GM12892 (cell line): Measurements from ENCODE around the gene GPC5.

ENCODE experiments used
- POLR2A ChIP-seq: IDR thresholded peaks from 2 replicates; pipeline ENCODE4 v1.6.1; 2011; ENCODE audit warnings: low read depth, low read length, control low read depth
- TAF1 ChIP-seq: IDR thresholded peaks from 2 replicates; pipeline ENCODE4 v1.6.1; 2011; ENCODE audit warnings: low read depth, mild to moderate bottlenecking, control low read depth, low read length, borderline replicate concordance

DNA sequence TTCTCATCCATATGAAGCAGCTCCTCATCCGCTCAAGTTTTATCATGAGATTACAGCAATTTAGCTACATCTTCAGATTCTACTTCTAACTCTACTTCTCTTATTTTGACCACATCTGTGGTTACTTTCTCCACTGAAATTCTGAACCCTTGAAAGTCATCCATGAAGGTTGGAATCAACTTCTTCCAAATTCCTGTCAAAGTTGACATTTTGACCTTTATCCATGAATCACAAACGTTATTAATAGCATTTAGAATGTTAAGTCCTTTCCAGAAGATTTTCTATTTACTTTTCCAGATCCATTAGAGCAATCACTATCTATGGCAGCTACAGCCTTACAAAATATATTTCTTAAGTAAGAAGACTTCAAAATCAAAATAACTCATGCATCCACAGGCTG is 1406.5 kb downstream of the GPC5 start:
- no peak for TF ChIP-seq POLR2A
- no peak for TF ChIP-seq TAF1
